Progenitor cell of endocrine pancreas (in vitro differentiated cells): ENCODE data around the gene DDB1. TPM values are rescaled to one million over a fixed set of nuclear protein-coding genes. Genes with fewer than 3 reads are reported as not detected.

Source experiments
- DNase-seq: peaks from one replicate; pipeline ENCODE4 v3.0.0; 2021; ENCODE audit warnings: low spot score; ENCODE audit not compliant: unreplicated experiment
- H3K27ac Mint-ChIP-seq: 2 replicates; pipeline ENCODE4 v1.8.0; 2021; ENCODE audit warnings: mild to moderate bottlenecking, moderate library complexity, mixed read lengths
- H3K27me3 Mint-ChIP-seq: 2 replicates; pipeline ENCODE4 v1.8.0; 2021; ENCODE audit warnings: mixed read lengths
- H3K36me3 Mint-ChIP-seq: 2 replicates; pipeline ENCODE4 v1.8.0; 2022; ENCODE audit warnings: mixed read lengths; ENCODE audit not compliant: insufficient read depth
- H3K4me1 Mint-ChIP-seq: 2 replicates; pipeline ENCODE4 v1.8.0; 2021; ENCODE audit warnings: low read depth, mixed read lengths
- H3K4me3 Mint-ChIP-seq: 2 replicates; pipeline ENCODE4 v1.8.0; 2021; ENCODE audit warnings: low read depth, mild to moderate bottlenecking, moderate library complexity, mixed read lengths
- H3K9me3 Mint-ChIP-seq: 2 replicates; pipeline ENCODE4 v1.8.0; 2021; ENCODE audit warnings: low read depth, mixed read lengths
- CTCF ChIP-seq: fragments of 200-600 bp; sonication (generic); IDR thresholded peaks from one replicate; pipeline ENCODE4 v1.5.0; 2021; ENCODE audit warnings: antibody characterized with exemption, mild to moderate bottlenecking; ENCODE audit not compliant: unreplicated experiment
- total RNA-seq: library from RNA; stranded (reverse); gene quantifications from 2 replicates; pipeline ENCODE4 v1.2.1, GENCODE V29; 2021

DDB1 gene
- total RNA-seq, 1 donor from 2014 or later = 254 TPM

DNA sequence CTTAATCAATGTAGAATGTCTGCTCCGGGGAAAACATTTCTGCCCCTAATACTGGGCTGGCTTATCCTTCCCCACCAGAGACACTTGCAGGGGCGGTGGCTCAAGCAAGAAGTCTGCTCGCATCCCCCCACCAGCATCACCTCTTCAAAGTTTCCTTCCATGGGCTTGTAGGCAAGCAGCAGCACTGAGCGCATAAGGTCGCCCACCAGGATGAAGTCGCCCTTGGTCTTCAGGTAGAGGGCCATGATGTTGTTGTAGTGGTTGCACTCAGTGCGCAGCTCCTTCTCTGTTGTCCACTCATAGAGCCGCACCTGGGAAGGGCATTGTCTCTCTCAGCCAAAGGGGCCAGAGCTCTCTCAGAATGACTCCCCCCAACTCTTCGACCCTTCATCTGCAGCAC lies 29.2 kb downstream of the DDB1 start:
- Mint-ChIP-seq H3K4me1 (peaks cover 4% of the 10 kb centered on the region), H3K36me3 (peaks cover 22% of the 10 kb centered on the region)

GRCh38 chr11:61302550-61302949 lies 30.4 kb downstream of the DDB1 start:
- no peak for TF ChIP-seq CTCF
- H3K4me3 Mint-ChIP-seq = no peak overlapping the region
- H3K36me3 Mint-ChIP-seq = peaks cover 27% of the 10 kb centered on the region
- no peak for DNase-seq
- no peaks in the 10 kb centered on the region for H3K9me3 Mint-ChIP-seq
- peaks cover 6% of the 10 kb centered on the region for H3K4me1 Mint-ChIP-seq
- no peaks in the 10 kb centered on the region for H3K27me3 Mint-ChIP-seq
- H3K27ac Mint-ChIP-seq = no peak overlapping the region

More for the DNA sequence above, 29.2 kb downstream of the DDB1 start:
- Mint-ChIP-seq H3K27me3 (no peaks in the 10 kb centered on the region), H3K9me3 (no peaks in the 10 kb centered on the region), H3K4me3 (no peak overlapping the region), H3K27ac (no peak overlapping the region)
- no peak for TF ChIP-seq CTCF
- DNase-seq = no peak

DNA sequence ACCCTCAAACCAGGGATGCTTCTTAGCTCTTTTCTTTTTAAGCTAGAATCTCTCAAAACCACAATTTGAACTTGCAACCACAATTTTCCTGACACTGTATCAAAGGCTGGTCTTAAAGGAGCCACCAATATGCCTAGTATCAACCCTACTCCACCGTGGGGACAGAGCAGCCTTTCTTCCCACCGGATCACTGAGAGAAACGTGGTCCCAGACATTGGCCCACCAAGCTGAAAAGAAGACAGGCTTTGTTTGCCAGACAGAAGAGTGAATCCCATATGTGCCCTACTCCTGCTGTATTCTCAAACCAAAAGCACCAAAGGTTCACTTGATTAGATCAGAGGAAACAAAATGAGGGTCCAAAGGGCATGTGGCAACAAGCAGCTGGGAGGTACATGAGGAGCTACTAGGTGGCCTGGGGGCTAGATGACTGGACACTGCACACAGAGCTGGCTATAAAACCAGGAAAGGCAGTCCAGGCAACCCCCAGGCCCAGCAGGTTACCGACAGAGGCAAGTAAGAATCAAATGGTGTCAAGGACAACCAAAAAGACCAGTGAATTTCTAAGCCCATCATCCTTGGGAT lies 34.2 kb downstream of the DDB1 start:
- no peak for DNase-seq
- Mint-ChIP-seq H3K36me3 (peaks cover 26% of the 10 kb centered on the region), H3K9me3 (no peaks in the 10 kb centered on the region), H3K27me3 (peaks cover 1% of the 10 kb centered on the region), H3K4me1 (peaks cover 8% of the 10 kb centered on the region), H3K4me3 (no peak overlapping the region), H3K27ac (no peak overlapping the region)
- TF ChIP-seq CTCF = no peak

DNA sequence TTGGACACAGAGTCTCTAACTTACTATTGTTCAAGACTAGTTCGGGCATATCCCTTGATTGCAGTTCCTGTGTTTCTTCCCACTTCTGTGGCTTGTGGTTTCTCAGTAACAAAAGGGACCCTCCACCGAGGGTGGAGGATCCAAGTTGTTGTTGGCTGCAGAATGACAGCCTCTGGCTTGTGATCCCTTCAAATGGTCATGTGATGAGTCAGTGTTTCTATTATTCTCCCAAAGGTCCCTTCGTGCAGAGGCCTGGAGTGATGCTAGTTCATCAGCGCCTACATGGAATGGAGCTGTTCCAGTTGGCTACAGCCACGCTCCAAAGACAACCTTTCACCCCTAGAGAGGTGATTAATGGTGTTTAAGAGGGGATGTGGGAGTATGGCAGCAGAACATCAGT lies 35.2 kb downstream of the DDB1 start:
- H3K4me1 Mint-ChIP-seq = peaks cover 13% of the 10 kb centered on the region
- H3K27me3 Mint-ChIP-seq = peaks cover 7% of the 10 kb centered on the region
- H3K9me3 Mint-ChIP-seq = no peaks in the 10 kb centered on the region
- DNase-seq = no peak
- TF ChIP-seq CTCF = no peak
- H3K27ac Mint-ChIP-seq = peak overlapping the region; percentile 43
- peaks cover 26% of the 10 kb centered on the region for H3K36me3 Mint-ChIP-seq
- H3K4me3 Mint-ChIP-seq = peak overlapping the region; percentile 17

DNA sequence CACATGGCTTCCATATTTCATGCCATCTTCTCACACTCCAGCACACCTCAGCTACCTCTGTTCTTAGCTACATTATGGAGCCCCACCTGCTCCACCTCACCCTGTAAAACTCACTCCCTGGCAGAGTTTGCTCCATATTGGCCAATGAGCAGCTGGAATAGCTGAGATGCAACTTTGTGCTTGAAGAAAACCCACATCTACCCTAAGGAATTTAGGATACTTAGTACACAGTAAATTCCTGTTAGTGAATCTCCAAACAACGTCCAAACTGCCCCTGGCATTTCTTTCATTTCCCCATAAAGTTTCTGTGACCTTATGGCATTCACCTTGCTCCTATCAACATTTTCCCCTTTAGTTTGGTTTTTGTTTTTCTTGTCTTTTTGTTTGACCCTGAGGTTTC lies 35.6 kb downstream of the DDB1 start:
- no peaks in the 10 kb centered on the region for H3K9me3 Mint-ChIP-seq
- peaks cover 10% of the 10 kb centered on the region for H3K27me3 Mint-ChIP-seq
- H3K36me3 Mint-ChIP-seq = peaks cover 26% of the 10 kb centered on the region
- H3K4me3 Mint-ChIP-seq = peak overlapping the region; percentile 35
- DNase-seq = no peak
- peaks cover 13% of the 10 kb centered on the region for H3K4me1 Mint-ChIP-seq
- no peak overlapping the region for H3K27ac Mint-ChIP-seq
- no peak for TF ChIP-seq CTCF
